Muscle layer of colon (tissue), 2 donors: ENCODE data around the gene CXADR.
"Not testable (repeated sequence)": the region's sequence is repeated elsewhere in the genome, so short reads cannot be mapped to it uniquely, and the experiment has no call there.

Source experiments
- H3K27ac ChIP-seq: one replicate; pipeline ENCODE4 v1.7.0; 2013; ENCODE audit warnings: low read depth, mild to moderate bottlenecking, low read length, moderate library complexity
- H3K27me3 ChIP-seq, 2 donors: one replicate each; pipeline ENCODE4 v1.7.0; 2013; ENCODE audit warnings: low read length in 2 of 2, mild to moderate bottlenecking in 2 of 2; ENCODE audit not compliant: insufficient read depth in 2 of 2, control insufficient read depth in 1 of 2
- H3K36me3 ChIP-seq: one replicate; pipeline ENCODE4 v1.7.0; 2013; ENCODE audit warnings: mild to moderate bottlenecking, low read length; ENCODE audit not compliant: insufficient read depth
- H3K4me1 ChIP-seq: one replicate; pipeline ENCODE4 v1.7.0; 2013; ENCODE audit warnings: mild to moderate bottlenecking, low read length; ENCODE audit not compliant: insufficient read depth
- H3K4me3 ChIP-seq, 2 donors: one replicate each; pipeline ENCODE4 v1.7.0; 2013; ENCODE audit warnings: low read length in 2 of 2, low read depth in 1 of 2, mild to moderate bottlenecking in 1 of 2, moderate library complexity in 1 of 2
- H3K9ac ChIP-seq: one replicate; pipeline ENCODE4 v1.7.0; 2013; ENCODE audit warnings: low read length
- H3K9me3 ChIP-seq: one replicate; pipeline ENCODE4 v1.7.0; 2013; ENCODE audit warnings: mild to moderate bottlenecking, low read length
- donor health status: abdominal sarcoma.
- donor health status: Adenocarcinoma of cecum.

Gene CXADR

DNA sequence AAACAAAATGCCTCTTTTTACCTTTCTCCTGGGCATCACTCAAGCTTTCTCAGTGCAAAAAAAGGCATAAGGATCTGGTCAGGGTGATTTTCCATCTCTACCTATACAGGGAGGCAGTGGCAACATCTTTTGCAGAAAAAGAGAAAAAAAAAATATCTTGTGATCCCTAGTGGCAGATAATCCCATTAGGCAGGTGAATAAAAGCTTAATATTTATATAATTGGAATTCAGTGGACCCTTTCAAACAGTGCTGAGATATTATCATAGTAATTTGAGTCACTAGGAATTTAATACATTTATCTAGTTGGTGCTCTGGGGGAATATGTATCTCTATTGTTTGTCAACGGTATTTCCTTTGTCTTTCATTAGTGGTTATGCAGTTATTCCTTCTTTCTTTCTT lies 29.9 kb upstream of the CXADR start:
- no peak overlapping the region for H3K27ac ChIP-seq
- H3K4me3 ChIP-seq = no peak overlapping the region
- H3K36me3 ChIP-seq = no peaks in the 10 kb centered on the region
- H3K9ac ChIP-seq = no peak overlapping the region
- no peaks in the 10 kb centered on the region for H3K4me1 ChIP-seq
- H3K9me3 ChIP-seq = no peaks in the 10 kb centered on the region
- H3K27me3 ChIP-seq = no peaks in the 10 kb centered on the region

DNA sequence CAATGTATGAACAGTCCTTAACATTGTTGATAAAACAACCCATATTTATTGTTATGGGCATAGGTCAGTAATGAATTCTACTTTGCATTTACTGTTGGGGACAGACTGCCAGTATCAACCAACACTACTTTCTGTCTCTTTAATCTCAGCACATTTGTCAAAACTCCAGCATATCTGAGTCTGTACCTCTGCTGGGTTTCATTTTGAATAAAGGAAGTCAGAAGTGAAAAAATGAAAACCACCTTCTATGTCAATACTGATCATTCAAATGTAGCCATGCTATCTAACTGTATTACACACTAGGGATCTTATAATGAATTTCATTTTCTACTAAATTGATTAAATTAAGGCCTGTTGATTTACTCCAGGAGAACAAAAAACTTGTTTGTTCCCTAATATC lies 24.2 kb upstream of the CXADR start:
- no peaks in the 10 kb centered on the region for H3K27me3 ChIP-seq
- no peak overlapping the region for H3K4me3 ChIP-seq
- no peaks in the 10 kb centered on the region for H3K4me1 ChIP-seq
- H3K36me3 ChIP-seq = no peaks in the 10 kb centered on the region
- no peak overlapping the region for H3K27ac ChIP-seq
- H3K9me3 ChIP-seq = no peaks in the 10 kb centered on the region
- no peak overlapping the region for H3K9ac ChIP-seq

DNA sequence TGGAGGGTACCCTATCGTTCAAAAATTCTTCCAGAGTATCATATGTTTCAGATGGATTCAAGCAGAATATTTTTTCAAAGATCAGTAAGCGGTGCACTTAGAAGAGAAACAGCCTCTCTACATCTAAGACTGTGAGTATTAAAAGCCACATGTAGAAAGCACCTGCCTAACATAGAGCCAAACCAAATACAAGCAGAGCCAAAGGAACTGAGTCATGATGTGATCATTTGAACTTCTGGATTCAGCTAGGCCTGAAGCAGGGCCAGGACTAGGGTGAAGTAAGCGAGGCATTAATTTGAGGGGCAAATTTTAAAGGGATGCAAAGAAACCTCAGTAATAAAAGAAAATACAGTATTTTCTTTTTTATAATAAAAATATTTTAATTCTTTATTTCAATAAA lies 23.3 kb upstream of the CXADR start:
- not testable (repeated sequence) for H3K9ac ChIP-seq, H3K27ac ChIP-seq, H3K4me3 ChIP-seq, H3K36me3 ChIP-seq, H3K9me3 ChIP-seq, H3K4me1 ChIP-seq, H3K27me3 ChIP-seq

DNA sequence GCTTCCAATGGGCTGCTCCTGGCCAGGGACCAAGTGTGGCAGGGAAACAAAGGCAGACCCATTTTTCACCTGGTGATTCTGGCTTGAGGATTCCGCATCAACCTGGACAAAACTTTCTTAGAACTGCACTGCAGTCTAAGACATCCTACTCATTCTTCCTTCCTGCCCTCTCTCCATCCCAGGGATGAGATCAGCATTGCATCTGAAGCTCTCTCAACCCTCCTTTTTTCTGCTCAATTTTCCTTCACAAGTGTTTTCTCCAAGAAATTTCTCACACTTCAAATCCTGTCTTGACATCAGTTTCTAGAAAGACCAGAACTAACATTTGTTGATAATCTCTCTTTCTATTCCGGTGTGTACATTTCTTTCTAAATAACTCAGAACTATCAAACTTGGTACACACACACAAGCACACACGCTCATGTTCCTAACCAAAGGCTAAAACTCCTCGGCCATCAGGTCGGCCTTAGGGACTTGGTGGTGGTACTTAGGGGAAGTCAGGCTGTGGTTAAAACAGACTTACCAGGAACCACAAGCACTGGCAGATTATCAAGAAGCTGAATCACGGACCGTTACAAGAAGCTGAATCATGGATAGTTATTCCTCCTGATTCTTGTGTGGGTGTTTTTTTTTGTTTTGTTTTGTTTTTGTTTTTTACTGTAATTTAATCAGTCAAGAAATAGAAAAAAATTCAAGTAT lies 21.0 kb upstream of the CXADR start:
- Histone ChIP-seq H3K9me3 (no peaks in the 10 kb centered on the region), H3K4me3 (no peak overlapping the region), H3K27ac (no peak overlapping the region), H3K36me3 (no peaks in the 10 kb centered on the region), H3K27me3 (no peaks in the 10 kb centered on the region), H3K9ac (no peak overlapping the region), H3K4me1 (no peaks in the 10 kb centered on the region)

DNA sequence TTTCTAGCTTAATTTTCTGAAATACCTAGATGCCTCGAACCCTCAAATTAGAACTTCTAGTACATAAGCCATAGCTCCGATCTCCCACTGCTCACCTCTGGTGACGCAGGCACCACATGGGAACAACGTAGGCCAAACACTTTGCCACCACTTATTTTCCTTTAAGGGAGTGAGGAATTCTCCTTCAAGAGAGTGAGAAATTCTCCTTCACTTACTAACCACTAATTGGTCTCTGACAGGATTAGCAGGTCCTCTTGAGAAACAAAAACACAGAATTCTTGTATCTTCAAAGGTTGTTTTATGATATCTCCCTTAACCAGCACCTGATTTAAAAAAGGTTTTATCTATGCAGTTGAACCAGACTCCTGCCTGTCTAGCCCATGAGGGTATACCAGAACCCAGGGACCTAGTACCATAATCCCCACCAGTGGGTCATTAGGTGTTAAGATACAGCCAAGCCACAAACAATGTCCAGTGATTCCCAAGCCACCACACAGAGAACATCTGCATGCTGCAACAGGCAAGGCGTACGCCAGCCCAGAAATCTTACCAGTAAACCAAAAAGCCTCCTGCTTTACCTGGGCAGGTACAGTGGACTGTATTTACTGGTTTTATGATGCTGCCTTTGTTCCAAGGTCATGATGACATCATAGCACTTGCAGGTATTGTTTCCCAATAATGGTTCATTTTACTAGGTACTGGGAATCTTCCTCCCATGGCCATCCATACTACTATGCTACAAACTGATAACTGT lies 20.3 kb upstream of the CXADR start:
- H3K27me3 ChIP-seq = no peaks in the 10 kb centered on the region
- H3K4me1 ChIP-seq = no peaks in the 10 kb centered on the region
- H3K9me3 ChIP-seq = no peaks in the 10 kb centered on the region
- no peak overlapping the region for H3K9ac ChIP-seq
- no peaks in the 10 kb centered on the region for H3K36me3 ChIP-seq
- H3K4me3 ChIP-seq = no peak overlapping the region
- no peak overlapping the region for H3K27ac ChIP-seq

DNA sequence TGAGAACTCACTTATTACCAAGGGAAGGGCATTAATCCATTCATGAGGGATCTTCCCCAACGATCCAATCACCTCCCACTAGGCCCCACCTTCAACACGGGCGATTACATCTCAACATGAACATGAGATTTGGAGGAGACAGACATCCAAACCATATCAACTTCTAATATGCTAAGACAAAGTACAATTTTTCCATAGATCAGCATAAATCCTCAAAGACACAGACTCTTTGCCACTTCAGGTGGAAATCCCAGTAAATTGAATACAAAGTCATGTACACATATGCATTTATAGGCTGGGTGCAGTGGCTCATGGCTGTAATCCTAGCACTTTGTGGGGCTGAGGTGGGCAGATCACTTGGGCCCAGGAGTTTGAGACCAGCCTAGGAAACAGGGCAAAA lies 18.8 kb upstream of the CXADR start:
- no peaks in the 10 kb centered on the region for H3K4me1 ChIP-seq
- no peaks in the 10 kb centered on the region for H3K36me3 ChIP-seq
- H3K9me3 ChIP-seq = no peaks in the 10 kb centered on the region
- H3K27me3 ChIP-seq = no peaks in the 10 kb centered on the region
- no peak overlapping the region for H3K27ac ChIP-seq
- H3K9ac ChIP-seq = no peak overlapping the region
- no peak overlapping the region for H3K4me3 ChIP-seq

DNA sequence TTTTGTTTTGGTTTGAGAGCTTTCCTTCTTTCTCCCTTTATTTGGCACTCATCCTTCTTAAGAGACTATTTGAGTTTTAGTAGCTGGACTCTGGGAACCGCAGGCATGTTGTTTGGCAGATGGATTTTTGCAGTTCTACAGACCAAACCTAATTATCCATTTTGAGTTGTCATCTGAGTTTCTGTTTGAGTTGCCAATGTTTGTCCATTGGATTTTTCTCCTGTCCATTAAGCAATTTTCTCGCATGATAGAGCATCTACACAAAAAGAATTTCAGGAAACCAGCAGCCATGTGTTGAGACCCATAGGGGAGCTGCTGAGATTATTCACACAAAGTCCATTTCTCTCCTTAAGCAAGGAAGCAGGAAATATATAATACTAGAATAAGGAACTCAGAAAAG lies 17.2 kb upstream of the CXADR start:
- no peak overlapping the region for H3K27ac ChIP-seq
- H3K4me3 ChIP-seq = no peak overlapping the region
- H3K27me3 ChIP-seq = no peaks in the 10 kb centered on the region
- no peaks in the 10 kb centered on the region for H3K9me3 ChIP-seq
- no peak overlapping the region for H3K9ac ChIP-seq
- no peaks in the 10 kb centered on the region for H3K36me3 ChIP-seq
- no peaks in the 10 kb centered on the region for H3K4me1 ChIP-seq

DNA sequence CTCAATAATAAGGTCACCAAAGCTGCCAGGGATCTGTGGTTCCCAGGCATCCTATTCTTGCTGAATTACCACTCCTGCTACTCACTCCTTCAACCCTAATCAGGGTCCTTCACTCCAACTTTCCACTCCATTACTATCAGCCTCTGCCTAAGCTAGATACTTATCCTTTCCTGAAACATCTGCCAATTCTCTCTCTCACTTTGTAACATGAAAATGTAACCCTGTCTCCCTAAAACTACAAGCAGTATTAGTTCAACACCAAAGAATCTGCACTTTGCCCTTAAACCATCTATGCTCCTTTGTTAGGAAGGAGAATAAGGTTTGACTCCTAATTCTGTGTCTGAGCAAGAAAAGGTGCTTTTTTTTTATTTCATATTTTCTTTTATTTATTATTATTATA lies 15.5 kb upstream of the CXADR start:
- Histone ChIP-seq H3K27ac (no peak overlapping the region), H3K9ac (no peak overlapping the region), H3K27me3 (no peaks in the 10 kb centered on the region), H3K4me1 (no peaks in the 10 kb centered on the region), H3K9me3 (no peaks in the 10 kb centered on the region), H3K4me3 (no peak overlapping the region), H3K36me3 (no peaks in the 10 kb centered on the region)

DNA sequence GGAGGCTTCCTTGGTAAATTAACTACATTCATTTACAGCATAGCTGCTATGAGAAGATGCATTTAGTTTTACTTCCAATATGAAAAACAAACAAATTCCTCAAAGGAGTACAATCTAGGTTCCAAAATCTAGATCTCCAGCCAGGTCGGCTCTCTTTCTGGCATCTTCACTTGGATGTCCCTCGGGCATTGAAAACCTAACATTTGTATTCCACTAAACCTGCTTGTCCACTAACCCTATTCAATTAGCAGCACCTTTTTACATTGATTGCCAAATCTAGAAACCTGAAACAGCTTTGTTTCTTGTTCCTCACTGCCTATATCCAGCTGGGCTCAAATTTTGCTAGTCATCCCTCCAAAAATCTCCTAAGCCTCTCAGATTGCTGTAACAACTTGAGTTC lies 14.3 kb upstream of the CXADR start:
- Histone ChIP-seq H3K27me3 (no peaks in the 10 kb centered on the region), H3K4me1 (no peaks in the 10 kb centered on the region), H3K27ac (no peak overlapping the region), H3K36me3 (no peaks in the 10 kb centered on the region), H3K9ac (no peak overlapping the region), H3K9me3 (no peaks in the 10 kb centered on the region), H3K4me3 (no peak overlapping the region)

DNA sequence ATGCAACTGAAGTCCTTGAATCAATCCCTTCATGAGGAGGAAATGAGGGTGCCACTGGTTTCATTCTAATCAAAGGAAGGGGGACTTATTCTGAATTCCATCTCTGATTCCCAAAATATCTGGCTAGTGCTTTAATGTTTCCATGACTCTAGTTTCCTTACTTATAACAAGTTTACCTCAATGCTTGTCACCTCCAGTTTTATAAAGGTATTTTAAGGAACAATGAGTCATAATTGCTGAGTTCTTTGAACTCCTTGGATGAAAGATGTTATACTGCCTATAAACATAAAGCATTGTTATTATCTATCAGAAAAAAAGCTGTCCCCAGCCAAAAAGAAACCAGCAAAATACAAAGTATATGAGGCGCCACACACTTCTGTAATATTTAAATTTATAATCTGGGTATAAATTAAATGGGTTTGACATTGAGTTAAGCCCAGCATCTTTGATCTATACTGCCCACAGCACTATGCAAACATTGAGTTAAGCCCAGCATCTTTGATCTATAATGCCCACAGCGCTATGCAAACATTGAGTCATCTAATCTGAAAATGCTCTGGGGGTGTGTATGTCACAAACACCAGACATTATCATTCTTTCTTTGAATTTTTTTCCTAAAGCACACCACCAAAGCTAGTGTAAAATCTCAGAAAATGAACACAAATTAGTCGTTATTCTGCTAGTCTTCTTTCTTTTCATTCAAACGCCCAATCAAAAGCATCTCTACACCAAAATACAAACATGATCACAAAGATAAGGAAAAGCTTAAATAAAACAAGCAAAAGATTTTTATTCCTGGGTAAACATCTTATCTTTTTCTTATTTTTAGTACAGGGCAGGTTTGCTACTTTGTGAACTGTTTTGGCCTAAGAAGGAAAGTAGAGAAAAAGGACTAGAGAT lies 11.5 kb upstream of the CXADR start:
- no peaks in the 10 kb centered on the region for H3K27me3 ChIP-seq
- H3K36me3 ChIP-seq = no peaks in the 10 kb centered on the region
- no peaks in the 10 kb centered on the region for H3K9me3 ChIP-seq
- H3K9ac ChIP-seq = no peak overlapping the region
- H3K4me3 ChIP-seq = no peak overlapping the region
- no peak overlapping the region for H3K27ac ChIP-seq
- no peaks in the 10 kb centered on the region for H3K4me1 ChIP-seq

DNA sequence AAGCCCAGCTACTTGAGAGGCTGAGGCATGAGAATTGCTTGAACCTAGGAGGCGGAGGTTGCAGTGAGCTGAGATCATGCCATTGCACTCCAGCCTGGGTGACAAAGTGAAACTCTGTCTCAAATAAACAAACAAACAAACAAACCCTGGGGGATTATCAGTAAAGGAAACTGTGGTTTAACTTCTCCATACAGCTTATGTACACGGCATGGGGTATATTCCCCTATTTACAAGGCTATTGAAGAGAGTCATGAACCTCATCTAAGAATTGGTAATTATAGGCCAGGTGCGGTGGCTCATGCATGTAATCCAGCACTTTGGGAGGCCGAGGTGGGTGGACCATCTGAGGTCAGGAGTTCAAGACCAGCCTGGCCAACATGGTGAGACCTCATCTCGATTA lies 9.9 kb upstream of the CXADR start:
- H3K27me3 ChIP-seq, H3K27ac ChIP-seq, H3K9ac ChIP-seq, H3K36me3 ChIP-seq, H3K9me3 ChIP-seq, H3K4me3 ChIP-seq, H3K4me1 ChIP-seq: not testable (repeated sequence)
